Activated T-cell treated with anti-CD3 and anti-CD28 coated beads for 24 hours (primary cell): ENCODE data around the gene ACTR1B.
"Not testable (repeated sequence)": the region's sequence is repeated elsewhere in the genome, so short reads cannot be mapped to it uniquely, and the experiment has no call there.

Experiments
- DNase-seq: peaks from one replicate; pipeline ENCODE4 v3.0.0-alpha.2; 2020; ENCODE audit warnings: low read depth

ACTR1B gene

GRCh38 chr2:97688062-97688827, 24.4 kb upstream of the ACTR1B start:
- DNase-seq, result no peak

GRCh38 chr2:97687235-97687634, 23.4 kb upstream of the ACTR1B start:
- not testable (repeated sequence) for DNase-seq

DNA sequence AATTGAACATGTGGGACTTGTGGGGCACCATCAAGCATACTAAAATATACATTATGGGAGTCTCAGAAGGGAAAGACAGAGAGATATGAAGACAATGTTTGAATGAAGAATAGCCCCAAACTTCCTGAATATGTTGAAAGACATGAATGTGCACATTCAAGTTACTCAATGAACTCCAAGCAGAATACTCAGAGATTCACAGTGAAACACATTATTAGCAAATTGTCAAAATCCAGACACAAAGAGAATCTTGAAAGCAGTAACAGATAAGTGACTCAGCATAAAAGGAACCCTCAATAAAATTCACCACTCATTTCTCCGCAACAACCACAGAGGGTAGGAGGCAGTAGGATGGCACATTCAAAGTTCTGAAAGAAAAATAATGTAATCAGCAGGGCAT, 14.5 kb upstream of the ACTR1B start:
- no peak for DNase-seq

- DNase-seq, result no peak
Measured at GRCh38 chr2:97677480-97677879, 13.6 kb upstream of the ACTR1B start.

DNA sequence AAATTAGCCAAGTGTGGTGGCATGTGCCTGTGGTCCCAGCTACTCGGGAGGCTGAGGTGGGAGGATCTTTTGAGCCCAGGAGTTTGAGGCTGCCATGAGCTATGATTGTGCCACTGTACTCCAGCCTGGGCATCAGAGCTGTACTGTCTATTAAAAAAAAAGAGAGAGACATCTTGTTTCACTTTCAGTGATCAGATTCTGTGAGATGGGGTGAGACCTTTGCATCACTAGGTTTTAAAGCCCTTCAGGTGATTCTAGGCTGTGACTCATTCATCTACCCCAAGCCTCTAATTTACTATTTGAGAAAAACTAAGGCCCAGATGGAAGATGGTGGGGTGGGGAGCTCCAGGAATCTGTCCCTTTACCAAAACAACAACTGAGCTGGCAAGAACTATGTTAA, 12.8 kb upstream of the ACTR1B start:
- DNase-seq, result no peak

DNA sequence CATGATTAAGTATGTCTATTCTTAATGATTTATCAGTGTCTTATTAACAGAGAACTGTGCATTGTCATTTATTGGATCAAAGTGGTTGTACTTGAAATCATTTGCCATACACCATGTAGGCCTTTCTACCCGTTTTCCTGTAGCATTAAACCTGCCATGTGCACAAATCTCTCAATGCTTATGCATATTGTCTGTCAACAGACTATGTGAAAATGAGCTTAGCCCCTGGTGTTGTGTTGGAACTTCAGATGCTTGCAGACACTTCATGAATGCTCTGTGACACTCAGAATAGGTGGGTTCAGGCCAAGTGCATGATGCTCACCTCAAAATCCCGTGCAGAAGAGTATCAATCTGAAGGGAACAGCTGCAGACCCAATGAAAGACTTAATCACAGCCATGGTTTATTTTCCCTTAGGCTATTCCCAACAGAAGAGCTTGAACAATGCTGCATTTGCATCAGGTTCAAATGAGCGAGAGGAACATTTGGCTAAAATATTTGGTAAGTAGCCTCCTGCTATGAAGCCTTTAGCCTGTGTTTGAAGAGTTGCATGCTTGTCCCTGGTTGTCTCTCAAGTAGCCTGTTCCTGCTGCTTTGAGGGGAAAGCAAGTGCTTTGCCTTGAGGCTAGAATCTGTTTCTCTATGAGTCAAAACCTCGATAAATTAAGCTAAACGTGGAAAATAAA, 11.7 kb upstream of the ACTR1B start:
- DNase-seq, result no peak

DNA sequence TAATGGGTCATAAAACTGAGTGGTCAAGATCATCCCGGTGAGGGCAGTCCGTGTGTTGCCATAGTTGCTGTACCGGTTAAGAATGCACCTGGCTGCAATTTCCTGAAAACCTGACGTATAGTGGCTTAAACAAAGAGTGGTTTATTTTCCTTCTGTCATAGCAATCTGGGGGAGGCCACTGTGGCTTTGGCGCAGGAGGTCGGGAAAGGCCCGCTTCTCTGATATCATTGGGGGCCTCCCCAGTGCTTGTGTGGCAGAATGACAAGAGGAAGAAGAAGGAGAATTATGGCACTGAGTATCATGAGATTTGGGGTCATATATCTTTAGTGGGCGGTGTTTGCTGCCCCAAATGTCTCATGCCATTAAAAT, 10.1 kb upstream of the ACTR1B start:
- no peak for DNase-seq

GRCh38 chr2:97673182-97673914, 9.5 kb upstream of the ACTR1B start:
- no peak for DNase-seq

DNA sequence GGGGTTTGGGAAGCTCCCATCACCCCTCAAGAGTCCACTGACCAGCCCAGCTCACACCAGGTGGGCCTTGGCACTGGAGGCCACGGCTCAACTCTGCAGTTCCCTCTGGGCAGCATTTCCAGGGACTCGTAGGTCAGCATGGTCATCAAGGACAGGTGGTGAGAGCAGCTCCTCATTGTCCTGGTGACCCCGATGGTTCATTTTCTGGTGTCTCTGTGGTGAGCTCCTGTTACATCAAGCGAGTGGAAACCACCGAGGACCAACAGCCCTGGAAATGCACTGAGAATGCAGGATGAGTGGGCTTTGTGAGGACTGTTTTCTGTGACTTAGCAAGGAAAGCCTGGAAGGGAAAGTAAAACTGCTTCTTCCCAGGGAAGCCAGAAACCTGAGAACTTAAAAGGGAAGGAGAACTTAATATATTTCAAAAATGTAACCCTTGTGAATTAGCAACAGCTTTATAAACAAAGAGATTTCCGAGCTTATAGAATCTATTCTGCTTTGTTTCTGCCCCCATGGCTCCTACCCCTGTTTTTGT, 8.8 kb upstream of the ACTR1B start:
- not testable (repeated sequence) for DNase-seq

GRCh38 chr2:97671526-97671925, 7.7 kb upstream of the ACTR1B start:
- DNase-seq, result no peak

DNA sequence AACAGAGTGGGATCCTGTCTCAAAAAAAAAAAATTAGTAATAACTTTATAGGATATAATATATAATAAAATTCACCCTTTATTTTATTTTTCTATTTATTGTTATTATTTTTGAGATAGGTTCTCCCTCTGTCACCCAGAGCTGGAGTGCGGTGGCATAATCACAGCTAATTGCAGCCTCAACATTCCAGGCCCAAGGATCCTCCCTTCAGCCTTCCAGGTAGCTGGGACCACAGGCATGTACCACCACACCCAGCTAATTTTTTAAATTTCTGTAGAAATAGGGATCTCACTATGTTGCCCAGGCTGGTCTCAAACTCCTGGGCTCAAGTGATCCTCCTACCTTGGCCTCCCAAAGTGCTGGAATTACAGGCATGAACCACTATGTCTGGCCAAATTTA, 6.6 kb upstream of the ACTR1B start:
- DNase-seq, result no peak

DNA sequence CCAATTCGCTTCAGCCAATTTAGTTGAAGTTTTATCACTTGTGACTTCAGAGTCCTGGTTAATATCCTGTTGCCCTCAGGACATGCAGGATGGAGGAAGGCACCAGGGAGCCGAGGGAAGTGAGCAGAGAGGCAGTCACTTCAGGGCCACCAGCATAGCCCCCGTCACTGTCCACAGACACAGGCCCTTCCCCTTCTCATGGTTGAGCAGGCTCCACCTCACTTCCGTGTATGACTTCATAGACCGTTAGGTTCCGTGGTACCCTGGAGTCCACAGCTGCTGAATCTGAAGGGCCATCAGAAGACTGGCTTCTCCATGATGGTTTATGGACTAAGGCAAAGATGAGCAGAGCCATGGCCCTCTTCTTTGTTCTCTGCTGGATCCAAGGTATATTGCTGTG, 5.6 kb upstream of the ACTR1B start, which contains the start of gene C2orf92:
Gene C2orf92, plus strand, starts transcription at position 266 of the 400 bp plus-strand sequence. Its CDS starts 76 bp downstream, at position 342.
- DNase-seq, result no peak

DNA sequence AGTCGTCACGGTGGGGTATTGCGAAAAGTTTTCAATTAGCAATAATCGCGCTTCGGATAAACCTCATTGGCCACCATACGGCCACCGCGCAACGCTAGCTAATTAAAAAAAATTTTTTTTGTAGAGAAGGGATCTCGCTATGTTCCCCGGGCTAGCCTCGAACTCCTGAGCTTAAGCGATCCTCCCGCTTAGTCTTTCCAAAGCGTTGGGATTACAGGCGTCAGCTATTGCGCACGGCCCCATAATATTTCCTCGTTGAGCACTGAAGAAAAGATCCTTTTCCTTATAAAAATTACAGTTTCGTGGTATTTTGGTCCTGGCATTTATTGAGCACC, 759 bp upstream of the ACTR1B start:
- no peak for DNase-seq

DNA sequence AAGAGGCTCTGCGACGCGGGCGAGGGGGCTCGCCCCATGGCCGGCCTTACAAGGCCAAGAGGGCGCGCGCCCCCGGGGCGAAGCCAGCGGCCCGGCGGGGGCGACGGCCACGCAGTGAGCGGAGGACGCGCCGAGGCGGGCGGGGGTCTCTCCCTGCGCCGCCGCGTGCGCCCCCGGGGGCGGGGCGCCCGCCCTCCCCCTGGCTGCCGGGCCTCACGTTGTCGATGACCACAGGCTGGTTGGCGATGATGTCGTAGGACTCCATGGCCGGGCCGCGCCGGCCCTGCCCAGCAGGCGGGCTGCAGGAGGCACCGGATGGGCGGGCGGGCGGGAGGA, 250 bp downstream of the ACTR1B start:
- no peak for DNase-seq

DNA sequence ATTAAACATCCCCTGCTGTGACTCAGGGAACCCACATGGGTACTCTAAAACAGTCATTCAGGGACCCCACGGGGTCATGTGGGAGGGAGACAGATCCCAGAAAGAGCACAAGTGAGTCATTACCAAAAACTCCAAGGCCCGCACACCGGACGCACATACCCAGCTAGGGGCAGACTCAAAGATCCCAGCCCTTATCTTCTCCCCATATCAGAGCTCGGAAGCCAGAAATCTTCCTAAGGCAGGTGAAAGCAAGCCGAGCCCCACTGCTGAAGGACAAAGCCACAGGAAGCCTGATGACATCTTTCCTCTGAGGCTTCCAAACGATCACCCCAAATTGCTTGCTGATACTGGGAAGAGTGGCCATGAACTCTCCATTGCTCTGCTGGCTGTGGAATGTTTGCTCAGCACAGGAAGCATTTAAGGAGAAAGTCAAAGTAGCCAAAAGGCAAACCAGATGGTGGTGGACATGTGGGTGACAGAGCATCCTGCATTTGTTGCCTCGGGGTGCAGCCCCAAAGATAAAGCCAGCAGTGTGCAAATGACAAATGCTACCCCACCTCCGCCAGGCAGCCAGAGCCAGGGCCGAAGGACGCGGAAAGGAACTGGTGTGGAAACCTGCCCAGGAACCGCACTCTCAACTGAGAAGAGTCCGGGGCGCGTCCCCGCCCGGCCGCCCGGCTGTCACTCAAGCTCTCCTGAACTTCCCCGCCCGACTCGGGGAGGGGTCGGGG, 784 bp downstream of the ACTR1B start:
- DNase-seq, result peak; percentile 83

- DNase-seq, result no peak
Measured at GRCh38 chr2:97662386-97662894, 1.4 kb downstream of the ACTR1B start.

DNA sequence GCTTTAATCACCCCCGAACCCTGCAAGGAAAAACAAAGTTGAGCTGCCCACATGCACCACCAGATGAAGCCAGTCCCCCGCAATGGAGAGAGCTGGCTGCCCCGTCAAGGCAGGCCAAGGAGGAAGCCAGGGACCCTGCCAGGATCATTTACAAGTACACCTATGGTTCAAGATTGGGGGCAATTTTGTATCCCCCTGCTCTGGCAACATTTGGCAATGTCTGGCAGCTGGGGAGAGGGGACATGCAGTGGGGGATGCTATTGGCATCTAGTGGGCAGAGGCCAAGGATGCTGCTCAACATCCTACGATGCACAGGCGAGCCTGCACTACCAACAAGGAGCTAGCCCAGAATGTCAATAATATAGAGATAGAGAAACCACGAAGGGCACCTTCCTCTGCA, 1.9 kb downstream of the ACTR1B start:
- DNase-seq, result no peak

- DNase-seq, result no peak
Measured at GRCh38 chr2:97660775-97661389, 3.0 kb downstream of the ACTR1B start.

GRCh38 chr2:97660044-97660774, 3.6 kb downstream of the ACTR1B start:
- no peak for DNase-seq

DNA sequence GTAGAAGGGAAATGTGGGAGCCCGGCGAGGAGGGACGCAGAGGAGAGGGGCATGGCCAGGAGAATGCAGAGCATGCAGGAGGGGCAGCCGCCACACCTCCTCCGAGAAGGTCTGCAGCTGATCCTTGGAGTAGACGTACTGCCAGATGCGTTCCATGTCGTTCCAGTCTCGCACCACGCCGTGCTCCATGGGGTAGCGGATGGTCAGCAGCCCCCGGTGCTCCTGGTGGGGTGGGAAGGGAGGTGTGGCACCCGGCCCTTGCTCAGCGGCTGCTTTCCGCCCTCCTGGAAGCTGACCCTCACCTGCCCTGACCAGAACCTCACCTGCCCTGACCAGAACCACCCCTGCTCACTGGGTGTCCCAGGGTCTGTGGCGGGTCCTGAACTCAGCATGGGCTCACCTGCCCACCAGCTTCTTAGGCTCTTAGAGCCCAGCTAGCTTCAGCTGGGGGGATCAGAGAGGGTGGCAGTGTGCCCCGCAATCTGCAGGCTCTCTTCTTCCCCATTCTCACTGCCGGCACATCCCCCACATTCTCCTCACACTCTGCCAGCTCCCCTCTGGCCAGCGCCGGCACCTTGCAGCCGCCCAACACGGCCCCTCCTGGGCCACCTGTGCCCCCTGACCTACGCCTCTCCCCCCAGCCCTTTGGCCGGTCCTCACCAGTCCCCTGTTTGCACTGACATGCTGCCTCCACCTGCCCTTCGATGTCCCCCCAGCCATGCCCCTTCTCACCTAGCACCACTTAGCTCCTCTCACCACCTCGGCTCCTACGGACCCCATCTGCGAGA, 4.4 kb downstream of the ACTR1B start:
- no peak for DNase-seq
